GM21723 (cell line): ENCODE data around the gene LPAR3.

Experiments used
- ATAC-seq: cut with Tn5 transposase; IDR thresholded peaks from one replicate; pipeline ENCODE4 v1.9.1; 2021; ENCODE audit warnings: mild to moderate bottlenecking, moderate library complexity; ENCODE audit not compliant: unreplicated experiment

LPAR3 gene

DNA sequence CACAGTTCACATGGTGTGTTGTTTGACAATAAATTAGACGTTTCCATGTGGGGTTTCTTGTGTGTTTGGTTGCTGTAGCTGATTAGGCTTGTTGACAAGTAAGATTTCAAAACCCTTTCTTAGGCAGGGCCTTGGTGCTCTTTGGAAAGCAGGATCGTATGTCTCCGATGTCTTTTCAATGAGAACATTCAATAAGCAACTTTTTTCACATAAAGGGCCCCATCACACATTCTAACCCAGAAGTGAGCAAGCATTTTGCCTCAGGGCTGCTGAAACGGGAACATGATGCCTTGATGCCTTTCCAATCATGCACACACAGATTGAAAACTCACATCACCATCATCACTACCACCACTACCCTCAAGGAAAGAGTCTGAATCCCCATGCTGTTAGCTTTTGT is 33.1 kb downstream of the LPAR3 start:
- ATAC-seq, result no peak

DNA sequence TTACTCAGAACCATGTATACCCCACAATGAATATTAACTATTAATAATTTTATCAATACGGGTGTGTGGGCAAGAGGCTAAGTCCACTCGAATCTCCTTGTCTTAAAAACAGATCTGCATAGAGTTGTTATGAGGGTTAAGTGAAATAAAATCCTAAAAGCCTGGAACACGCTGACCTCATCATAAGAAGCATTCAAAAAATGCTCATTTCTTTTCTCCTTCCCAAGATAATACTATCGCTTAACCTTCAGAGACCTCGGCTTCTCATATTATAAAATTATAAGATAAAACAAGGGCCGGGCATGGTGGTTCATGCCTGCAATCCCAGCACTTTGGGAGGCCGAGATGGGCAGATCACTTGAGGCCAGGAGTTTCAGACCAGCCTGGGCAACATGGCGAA is 35.1 kb downstream of the LPAR3 start:
- no peak for ATAC-seq

DNA sequence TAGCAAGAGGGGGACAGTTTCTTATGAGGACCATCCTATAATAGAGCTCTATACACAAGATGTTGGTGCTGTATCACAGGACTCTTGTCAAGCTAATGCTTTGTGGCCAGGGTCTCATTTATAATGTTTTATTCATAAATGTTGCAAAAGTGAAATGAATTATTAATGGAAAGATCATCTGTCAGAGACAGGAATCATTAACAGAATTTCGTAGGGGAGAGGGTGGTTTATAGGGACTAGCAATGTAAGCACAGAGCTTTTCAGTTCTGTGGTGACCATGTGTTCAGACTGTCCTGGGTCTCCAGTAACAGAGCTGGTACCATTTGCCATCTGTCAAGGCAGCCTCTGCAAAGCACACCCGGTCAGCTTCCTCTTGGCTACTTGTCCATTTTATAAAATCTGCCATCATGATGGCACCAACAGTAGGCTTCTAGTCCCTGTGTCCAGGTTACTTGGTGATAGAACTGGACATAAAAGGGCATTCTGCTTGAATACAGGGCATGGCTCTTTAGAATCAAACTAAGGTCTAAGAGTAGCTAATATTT is 36.2 kb downstream of the LPAR3 start:
- no peak for ATAC-seq

DNA sequence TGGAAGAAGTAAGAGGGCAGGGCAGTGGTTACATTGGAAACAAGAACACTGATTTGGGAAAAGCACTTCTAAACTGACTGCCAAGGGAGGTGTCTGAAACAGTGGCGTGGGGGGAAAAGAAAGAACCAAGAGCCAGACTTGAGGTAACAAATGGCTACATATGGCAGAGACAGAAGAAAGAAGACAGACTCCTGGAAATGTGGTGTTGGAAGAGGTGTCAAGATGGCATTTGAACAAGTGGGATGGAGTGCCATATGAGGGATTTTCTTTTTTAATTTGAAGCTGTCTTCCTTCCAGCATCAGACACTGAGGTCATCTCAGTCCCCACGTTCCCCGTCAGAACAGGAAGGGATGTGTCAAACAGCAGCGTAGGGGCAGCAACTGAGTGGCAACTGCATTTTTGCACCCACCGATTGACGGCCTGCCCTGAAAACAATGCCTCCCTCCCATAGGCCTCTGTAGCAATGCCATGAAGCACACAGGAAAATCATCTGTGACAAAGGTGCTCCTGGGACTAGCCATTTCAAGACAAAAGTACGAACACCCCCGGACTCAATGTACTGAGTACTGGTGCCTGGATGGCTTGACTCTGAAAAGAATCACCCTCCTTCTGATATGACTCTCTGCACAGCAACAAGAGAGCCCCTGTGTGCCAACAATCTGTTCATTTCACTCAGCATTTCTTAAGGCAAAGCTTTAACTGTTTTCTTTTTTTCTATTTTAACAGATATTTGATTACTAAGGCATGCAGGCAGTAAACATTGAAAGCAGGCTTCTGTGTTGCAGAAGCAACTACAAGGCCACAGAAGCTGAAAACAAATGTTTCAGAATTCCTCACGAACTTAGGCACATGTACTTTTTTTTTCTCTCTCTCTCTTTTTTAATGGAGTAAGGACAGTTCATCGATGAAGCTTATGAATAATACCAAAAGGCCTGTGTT is 37.0 kb downstream of the LPAR3 start:
- no peak for ATAC-seq

DNA sequence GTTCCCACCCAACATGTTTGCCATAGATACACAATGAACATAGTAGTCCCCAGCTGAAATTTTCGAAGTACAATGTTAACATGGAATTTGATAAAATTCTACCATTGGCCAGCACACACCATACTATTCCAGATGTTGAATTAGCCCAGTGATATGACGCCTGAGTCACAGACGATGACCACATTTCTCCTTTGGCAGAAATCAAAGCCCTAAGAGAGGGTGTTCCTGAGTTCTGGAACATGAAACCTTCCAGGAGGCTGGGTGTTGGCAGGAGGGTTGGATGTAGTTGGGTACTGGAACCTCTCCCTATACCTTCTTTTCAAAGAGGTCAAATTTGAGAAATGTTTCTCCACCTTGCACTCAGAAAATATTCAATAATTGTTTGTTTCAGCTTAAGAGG is 37.8 kb downstream of the LPAR3 start:
- no peak for ATAC-seq

DNA sequence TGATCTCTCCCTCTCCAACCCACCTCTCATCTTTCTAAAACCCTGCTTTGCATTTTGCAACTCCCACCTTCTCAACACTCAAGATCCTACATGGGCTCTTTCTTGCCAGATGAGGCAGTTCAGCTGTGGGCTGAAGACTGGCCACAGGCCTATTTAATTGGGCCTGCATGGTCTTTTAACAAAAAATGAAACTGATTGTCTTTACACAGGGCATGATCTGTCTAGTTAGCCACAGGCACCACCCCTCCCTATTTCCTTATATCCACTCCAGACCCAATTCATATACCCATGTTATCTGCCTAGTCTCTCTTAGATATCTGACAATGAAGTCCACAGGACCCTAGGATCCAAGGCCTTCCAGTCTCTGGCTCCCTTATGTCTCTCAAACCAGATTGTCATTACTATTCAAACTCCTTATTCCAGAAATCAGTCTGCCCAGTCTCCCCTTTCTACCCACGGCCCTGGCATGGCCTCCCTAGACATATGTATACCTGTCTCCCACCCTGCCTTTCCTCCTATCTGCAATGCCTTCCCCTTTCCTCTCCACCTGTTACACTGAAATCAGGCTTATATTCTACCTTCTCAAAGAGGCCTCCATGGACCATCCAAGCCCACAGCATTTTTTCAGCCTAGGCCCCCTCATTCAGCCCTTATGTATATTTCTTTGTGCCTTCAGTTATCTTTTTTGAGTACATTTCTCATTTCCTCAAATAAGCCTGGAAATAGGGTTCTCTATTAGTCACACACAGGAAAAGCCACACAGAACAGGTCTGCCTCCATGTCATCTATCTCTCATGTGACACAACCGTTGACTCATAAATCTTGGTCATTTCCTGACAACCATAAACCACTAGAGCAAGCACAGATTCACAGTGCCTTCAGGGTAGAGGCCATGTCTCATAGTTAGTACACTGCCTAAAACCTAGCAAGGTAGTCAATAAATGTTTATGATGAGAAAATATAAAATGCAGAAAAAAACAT is 39.0 kb downstream of the LPAR3 start:
- ATAC-seq, result peak; percentile 98

DNA sequence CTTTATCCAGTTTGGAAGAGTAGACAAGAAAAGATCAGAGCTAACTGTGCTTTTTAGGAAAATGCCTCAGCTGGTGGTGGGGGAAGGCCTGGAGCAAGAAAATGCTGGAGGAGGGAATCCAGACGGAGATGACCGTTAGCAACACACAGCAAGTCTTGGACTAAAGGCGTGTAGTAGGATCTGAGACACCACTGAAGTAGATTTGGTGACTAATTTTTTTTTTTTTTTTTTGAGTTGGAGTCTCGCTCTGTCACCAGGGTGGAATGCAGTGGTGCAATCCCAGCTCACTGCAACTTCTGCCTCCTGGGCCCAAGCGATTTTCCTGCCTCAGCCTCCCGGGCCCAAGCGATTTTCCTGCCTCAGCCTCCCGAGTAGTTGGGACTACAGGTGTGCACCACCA is 41.2 kb downstream of the LPAR3 start:
- ATAC-seq, result no peak

DNA sequence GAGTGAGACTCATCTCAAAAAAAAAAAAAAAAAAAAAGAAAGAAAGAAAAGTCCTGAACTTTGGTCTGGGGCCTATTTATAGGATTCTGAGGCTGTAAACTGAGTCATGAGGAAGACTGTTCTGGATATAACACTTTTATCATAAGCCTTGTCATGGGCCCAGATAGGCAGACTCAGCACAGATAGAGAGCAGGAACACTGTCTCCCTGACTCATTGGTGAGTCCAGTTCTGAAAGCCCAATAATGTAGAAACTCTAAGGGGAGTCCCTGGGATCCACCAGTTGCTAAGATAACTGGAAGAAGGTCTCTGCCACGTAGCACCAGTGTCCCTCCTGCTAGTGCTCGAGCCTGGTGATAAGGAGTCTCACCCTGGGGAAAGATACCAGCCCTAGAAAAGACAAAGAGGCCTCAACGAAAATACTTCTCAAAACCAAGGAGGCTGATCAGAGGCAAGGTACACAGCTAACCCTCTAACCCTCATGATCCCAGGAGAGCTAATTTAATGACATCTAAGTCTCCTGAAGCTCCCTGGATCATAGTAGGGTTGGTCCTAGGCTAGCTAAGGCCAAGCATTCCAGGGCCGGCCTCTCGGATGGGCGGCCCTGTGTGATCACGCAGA is 43.5 kb downstream of the LPAR3 start:
- no peak for ATAC-seq

DNA sequence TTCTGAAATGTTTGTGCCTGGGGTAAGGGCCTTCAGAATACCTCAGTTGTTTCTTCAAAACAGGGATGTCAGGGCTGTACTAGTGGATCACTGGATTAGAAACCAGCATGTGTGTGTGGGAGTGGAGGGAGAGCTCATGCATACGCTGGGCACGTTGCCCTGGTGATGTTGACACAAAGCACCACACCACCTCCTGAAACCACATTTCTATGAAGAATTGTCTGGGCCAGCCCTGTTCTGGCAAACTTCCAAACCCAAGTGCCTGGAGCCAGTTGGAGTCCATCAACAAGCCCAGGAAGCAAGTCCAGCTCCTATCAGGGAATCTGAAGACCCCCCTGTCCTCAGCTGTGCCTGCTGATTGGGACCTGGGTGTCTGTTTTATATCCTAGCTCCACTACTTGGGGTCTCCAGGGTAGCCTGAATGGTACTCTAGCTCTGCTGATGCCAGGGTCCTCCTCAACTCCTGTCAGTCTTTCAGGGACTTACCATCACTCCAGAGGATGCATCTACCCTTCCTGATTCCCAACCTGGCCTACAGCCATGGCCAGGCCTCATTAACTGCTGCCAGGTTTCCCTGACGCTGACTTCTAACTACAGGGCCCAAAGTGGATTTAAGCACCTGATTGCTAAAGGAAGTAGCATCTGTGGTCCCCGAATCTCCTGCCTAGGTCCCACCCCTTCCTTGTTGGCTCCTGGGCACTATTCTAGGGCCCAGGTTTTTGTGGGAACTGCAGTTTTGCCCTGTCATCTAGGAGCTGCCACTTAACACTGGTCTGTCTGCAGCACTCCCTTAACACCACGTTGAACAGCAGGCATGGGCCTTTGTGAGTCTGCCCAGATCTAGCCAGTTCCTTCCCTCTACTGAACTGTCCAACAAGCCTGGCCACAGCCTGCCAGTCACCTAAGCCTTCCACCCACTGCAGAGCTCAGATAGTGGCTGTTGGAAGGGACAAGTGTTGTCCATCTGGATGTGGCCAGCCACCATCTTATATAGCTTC is 45.5 kb downstream of the LPAR3 start:
- ATAC-seq, result no peak

DNA sequence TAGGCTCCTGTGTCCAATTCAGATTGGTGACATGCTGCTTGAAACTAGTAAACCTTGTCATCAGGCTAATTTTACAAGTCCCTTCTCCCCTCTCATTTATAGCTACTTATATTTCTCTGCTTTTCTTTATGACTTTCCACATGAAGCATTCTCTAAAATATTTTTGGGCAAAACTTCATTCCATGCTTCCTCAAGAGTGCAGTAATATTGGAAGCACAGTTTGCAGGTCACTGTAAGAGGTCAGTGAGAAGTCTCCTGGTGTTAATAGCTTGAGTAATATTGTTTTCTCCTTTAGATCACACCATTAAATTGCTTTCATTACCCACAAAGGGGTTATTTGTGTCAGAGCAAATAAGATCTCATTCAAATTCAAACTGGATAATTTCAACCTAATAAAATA is 46.6 kb downstream of the LPAR3 start:
- no peak for ATAC-seq

DNA sequence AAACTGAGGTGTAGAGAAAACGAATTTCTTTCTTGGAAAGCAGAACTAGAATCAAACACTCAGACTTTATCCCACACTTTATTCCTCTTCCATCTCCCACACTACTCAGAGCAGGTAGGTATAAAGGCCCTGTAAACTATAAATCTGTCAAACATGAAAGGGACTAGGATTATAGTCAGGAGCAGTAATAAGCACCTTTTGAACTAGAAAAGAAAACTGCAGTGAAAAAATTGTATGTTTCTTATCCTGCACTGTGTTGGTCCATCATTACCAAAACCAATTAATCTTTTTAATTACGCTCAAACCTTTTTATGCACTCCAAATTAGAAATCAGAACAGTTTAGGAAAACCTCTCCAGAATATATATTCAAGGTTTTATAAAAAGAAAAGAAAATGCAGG is 47.6 kb downstream of the LPAR3 start:
- ATAC-seq, result no peak

DNA sequence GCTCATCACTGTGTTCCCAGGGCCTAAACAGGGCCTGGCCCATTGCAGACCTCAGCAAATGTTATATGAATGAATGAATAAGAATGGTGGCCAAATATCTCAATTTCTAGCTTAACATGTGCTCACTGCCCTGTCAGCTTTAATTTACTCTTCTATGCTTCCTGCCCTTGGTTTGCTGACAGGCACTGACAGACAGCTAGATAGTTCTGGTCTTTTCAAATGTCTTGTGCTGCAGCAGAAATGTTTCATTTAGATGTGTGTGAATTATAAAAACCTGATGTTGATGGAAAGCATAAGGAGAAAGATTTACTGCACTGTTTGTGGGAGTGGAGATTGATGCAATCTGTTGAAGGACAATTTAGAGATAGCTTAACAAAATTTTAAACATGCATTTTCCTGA is 48.9 kb downstream of the LPAR3 start:
- no peak for ATAC-seq

DNA sequence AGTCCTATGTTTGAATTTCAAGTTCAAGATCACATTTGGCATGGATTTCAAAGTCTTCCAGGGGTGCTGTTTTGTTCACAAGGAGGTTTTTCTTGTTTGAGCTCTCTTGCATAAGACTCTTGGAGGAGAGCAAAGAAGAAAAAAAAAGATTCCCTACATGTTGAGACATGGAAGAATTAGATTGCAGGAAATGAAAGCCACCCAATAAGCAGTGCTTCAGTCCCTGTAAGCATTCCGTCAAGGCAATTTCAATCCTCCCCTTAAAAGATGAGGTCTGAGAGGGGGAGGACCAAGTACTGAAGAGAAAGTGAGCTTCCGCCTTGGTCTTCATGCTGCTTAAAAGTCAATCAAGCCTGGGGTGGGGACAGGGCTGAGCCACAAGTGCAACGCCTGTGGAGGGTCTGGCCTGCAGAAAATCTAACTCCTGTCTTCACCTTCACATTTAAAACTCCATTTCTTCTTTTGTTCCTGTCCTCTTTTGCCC is 50.2 kb downstream of the LPAR3 start:
- ATAC-seq, result no peak

DNA sequence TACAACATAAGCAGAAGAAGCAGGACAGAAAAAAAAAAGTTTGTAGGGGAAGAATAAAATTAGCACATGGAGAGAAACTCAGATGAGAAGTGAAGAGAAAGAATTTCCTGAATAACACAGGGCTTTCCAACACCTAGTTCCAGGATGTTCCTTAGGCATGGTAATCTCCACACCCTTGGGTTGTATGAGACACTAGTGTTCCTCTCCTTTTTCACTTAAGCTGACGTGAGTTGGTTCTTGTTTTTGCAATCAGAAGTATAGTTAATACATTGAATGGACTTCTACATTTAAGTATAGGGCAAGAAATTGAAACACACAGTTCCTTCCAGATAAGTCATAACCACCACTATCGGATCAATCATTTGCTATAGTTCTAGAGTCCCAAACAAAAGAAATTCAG is 51.0 kb downstream of the LPAR3 start:
- ATAC-seq, result no peak

DNA sequence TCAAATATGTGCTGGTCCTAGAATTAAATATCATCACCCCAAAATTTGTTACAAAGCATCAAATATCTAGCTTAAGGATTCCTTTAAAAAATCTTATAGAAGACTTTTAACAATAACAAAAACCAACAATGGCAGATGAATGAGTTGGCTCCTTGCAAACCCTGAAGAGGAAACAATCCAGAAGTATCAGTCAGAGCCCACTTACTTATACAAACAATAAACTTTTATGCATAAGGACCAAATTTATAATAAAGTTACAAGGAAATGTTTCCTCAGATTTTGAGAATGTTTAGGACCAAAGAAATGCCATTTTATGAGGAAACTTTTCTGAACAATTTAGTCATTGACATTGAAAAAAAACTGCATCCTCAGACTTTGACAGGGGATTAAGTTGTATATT is 52.7 kb downstream of the LPAR3 start:
- no peak for ATAC-seq

DNA sequence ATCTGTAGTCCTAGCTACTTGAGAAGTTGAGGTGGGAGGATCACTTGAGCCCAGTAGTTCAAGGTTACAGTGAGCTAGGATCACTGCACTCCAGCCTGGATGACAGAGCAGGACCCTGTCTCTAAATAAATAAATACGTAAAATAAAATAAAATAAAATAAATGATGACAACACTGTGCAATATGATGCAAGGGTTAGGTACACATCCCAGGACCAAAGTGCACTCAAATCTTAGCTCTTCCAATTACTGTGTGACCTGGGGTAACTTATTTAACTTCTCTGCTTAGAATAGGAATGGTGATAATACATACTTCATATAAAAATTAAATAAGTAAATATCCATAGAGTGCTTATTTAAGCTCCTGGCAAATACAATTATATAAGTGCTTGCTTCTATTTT is 53.5 kb downstream of the LPAR3 start:
- no peak for ATAC-seq

DNA sequence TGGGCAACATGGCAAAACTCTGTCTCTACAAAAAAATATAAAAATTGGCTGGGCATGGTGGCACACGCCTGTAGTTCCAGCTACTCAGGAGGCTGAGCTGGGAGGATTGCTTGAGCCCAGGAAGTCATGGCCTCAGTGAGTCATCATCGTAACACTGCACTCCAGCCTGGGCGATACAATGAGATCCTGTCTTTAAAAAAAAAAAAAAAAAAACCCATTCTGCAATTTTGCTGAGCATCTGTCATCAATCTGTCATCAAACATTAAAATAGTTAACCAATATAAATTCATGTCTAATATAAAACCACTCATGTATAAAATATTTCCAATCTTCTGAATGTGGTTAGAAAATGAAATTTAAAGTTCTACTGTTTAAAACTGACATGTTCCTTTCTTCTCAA is 56.9 kb downstream of the LPAR3 start:
- ATAC-seq, result no peak

DNA sequence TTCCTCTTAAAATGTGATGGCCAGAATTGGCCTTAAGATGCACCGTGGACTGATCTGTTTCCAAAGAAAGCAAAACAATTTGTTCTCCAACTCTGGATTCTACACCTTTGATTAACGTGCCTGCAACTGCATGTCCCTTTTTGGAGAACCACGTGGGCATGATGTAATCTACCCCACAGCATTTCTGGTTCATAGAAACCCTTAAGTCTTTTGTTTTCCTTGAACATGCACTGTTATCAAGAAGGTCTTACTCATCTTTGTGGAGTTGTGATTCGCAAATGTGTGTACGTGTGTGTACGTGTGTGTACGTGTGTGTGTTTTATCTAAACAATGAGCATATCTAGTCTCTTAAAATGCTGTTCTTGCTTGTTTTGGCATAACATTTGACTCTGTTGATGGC is 57.8 kb downstream of the LPAR3 start:
- ATAC-seq, result no peak

DNA sequence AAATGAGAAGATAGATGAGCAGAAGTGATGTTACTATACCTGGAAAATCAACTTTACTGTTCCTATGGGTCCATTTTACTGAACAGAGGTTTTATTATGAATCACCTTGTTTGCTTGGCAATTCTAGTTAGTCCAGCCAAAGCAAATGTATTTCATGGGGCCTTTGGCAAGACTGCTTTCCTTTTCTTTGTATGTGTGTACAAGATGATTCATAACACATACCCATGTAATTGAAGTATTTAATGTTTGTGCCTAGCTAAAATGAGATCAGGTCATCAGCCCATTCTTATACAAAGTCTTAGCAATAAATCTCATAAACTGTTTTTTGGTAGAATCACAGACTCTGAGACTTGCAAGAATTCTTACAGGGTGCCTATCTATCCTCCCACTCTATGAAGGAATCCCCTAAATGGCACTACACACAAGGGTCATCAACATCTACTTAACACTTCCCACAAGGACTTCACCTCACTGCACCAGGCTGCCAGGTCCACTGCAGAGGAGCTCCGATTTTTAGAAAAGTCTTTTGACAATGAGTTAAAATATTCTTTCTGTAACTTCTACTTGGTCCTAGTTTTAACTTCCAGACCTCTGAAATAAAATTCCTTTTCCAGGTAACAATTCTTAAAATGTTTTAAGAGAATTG is 58.5 kb downstream of the LPAR3 start:
- no peak for ATAC-seq
